Skeletal muscle satellite cell (primary cell): ENCODE measurements around the gene TREML4. TPM values are rescaled to one million over a fixed set of nuclear protein-coding genes. Genes with fewer than 3 reads are reported as not detected.
"Not testable (repeated sequence)": the region's sequence is repeated elsewhere in the genome, so short reads cannot be mapped to it uniquely, and the experiment has no call there.

Source experiments
- H3K27me3 ChIP-seq: 2 replicates; pipeline ENCODE4 v1.7.0; 2013; ENCODE audit warnings: low read length; ENCODE audit not compliant: control insufficient read depth, insufficient read depth
- H3K36me3 ChIP-seq: 2 replicates; pipeline ENCODE4 v1.7.0; 2013; ENCODE audit warnings: mild to moderate bottlenecking, control low read depth, low read length; ENCODE audit not compliant: insufficient read depth
- H3K4me1 ChIP-seq: 2 replicates; pipeline ENCODE4 v1.7.0; 2013; ENCODE audit warnings: low read length; ENCODE audit not compliant: control insufficient read depth, insufficient read depth
- H3K4me2 ChIP-seq: 2 replicates; pipeline ENCODE4 v1.7.0; 2013; ENCODE audit warnings: mild to moderate bottlenecking, low read length
- H3K4me3 ChIP-seq: 2 replicates; pipeline ENCODE4 v1.7.0; 2013; ENCODE audit warnings: low read length
- H3K9ac ChIP-seq: 2 replicates; pipeline ENCODE4 v1.7.0; 2013; ENCODE audit warnings: mild to moderate bottlenecking, low read depth, low read length, moderate library complexity
- H3K9me3 ChIP-seq: replicated peaks from 2 replicates; pipeline ENCODE4 v1.7.0; 2013; ENCODE audit warnings: mild to moderate bottlenecking, control low read depth, low read length
- total RNA-seq: library from RNA; depleted of rRNA; stranded (reverse); fragments of >200 nt; gene quantifications from 2 replicates; pipeline ENCODE4 v1.2.3, GENCODE V29; 2012; rRNA removed

Gene TREML4, protein sequence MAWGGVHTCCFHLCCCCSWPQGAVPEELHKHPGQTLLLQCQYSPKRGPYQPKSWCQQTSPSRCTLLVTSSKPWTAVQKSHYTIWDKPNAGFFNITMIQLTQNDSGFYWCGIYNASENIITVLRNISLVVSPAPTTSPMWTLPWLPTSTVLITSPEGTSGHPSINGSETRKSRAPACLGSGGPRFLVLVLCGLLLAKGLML
- not detected in 2 replicates for total RNA-seq

DNA sequence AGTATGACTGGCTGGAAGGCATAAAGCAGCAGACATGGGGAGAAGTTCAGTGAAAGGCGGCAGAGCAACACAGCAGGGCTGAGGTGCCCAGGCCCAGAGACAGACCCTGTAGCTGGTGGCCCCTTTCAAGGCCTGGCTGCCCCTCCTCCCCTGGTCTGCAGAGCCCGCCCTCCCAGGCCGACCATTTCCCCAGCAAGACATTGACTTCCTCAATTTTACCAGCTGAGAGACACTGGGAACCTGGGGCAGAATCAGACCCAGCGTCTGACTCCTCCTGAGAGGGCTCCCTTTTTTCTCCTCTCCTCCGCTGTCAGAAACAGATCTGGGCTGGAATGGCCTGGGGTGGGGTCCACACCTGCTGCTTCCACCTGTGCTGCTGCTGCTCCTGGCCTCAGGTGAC lies at the start of gene TREML4:
Gene TREML4, plus strand, starts transcription at position 254 of the 400 bp plus-strand sequence. Its CDS starts 79 bp downstream, at position 333.
- Histone ChIP-seq H3K36me3 (no peaks in the 10 kb centered on the region), H3K4me1 (no peaks in the 10 kb centered on the region), H3K4me3 (no peak within 1 kb of the TSS), H3K9ac (no peak within 1 kb of the TSS), H3K4me2 (no peak within 1 kb of the TSS), H3K27me3 (no peaks in the 10 kb centered on the region), H3K9me3 (no peaks in the 10 kb centered on the region)

DNA sequence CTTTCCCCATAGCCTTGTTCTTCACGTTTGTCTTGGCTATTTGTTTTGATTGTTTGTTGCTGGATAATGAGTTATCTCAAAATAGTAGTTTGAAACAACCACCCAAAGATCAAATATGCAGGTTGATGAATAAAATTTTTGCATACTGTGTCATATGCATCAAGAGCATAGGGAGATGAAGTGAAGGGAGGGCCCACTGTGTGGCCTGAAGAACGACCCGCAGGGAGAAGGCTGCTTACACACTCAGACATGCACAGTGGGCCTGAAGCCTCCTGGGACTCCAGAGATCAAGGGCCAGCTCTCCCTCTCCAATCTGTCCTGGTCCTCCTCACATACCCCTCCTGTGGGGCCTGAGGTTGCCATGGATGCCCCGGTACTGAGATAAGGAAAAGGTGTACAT lies 49.0 kb upstream of the TREML4 start:
- Histone ChIP-seq H3K9ac (no peak overlapping the region), H3K27me3 (peaks cover 19% of the 10 kb centered on the region), H3K9me3 (no peaks in the 10 kb centered on the region), H3K4me3 (no peak overlapping the region), H3K36me3 (no peaks in the 10 kb centered on the region), H3K4me2 (no peak overlapping the region), H3K4me1 (no peaks in the 10 kb centered on the region)

DNA sequence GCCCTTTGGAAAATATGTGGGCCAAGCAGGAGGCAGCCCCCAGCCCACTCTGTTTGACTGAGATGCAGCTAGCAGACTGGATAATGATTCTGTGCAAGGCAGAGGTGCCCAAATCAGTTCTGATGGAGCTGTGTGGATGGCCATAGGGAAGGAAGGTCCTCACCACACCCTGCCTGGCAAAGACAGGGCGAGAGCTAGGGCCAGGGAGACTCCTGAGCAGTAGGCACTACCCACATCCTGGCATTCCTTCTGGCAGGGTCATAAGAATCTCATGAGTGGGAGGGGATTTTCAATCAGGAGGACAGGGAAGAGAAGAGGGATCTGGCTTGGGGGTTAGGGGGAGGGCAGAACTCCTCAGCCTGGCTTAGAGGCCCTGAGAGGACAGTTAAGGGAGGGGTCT lies 46.6 kb upstream of the TREML4 start:
- H3K9ac ChIP-seq = no peak overlapping the region
- no peaks in the 10 kb centered on the region for H3K4me1 ChIP-seq
- no peaks in the 10 kb centered on the region for H3K36me3 ChIP-seq
- no peak overlapping the region for H3K4me3 ChIP-seq
- no peak overlapping the region for H3K4me2 ChIP-seq
- peaks cover 14% of the 10 kb centered on the region for H3K27me3 ChIP-seq
- no peaks in the 10 kb centered on the region for H3K9me3 ChIP-seq

DNA sequence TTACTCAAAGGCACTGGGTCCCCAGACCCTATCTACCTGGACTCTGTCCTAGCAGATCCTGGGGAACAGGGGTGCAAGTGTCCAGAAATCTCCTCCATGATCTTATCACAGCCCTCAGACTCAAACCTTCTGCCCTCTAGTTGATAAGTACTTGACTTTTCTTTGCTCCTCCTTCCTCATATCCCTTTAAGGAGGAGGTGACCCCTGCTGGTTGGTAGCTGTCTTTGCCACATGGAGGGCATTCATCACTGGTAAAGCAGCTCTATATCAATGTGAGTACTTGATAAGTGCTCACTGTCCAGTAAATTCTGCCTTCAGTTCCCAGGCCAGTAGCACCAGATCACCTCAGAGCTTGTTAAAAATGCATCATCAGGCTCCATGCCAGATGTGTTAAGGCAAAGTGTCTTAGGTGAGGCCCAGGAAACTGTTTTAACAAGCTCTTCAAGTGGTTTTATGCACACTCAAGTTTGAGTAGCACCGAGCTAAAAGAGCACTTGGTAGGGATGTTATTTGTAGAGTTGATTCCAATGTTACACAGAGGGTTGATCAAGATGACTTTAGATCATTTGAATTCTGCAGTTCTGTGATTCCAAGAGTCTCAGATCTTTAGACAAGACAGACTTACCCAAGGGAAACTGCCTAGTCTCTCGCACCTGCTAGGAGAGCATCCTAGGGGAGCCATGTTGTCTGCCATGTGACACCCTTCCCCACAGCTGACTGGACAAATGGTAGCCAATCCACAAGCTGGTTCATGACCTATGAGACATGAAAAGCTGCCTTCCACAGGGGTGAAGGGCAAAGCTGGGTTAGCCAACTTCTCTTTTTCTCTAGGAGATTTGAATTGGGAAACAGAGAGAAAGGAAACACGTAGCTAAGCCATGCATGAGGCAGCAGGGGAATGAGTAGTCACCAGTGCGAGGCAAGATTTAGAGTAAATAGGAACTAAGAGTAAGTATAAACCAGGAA lies 45.8 kb upstream of the TREML4 start:
- H3K4me1 ChIP-seq = no peaks in the 10 kb centered on the region
- H3K4me2 ChIP-seq = no peak overlapping the region
- no peak overlapping the region for H3K4me3 ChIP-seq
- H3K9ac ChIP-seq = no peak overlapping the region
- H3K27me3 ChIP-seq = peaks cover 12% of the 10 kb centered on the region
- H3K36me3 ChIP-seq = no peaks in the 10 kb centered on the region
- H3K9me3 ChIP-seq = no peaks in the 10 kb centered on the region

DNA sequence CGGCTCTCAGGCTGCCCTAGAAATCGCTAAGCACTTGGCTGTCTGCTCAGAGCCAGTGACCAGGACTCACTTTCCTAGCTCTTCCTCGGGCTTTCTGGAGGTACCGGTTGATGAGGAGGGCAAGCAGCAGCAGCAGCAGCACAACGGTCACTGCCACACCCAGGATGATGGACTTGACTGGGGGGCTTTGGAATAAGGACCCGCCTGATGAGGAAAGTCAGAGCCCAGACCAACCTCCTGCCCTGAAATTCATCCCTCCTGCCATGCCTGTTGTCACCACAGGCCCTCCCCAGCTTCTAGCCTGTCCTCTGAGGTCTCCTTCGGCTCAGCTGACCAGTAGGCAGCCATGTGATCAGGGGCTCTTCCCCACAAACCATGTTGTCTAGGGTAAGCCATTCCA lies 43.4 kb upstream of the TREML4 start:
- no peaks in the 10 kb centered on the region for H3K9me3 ChIP-seq
- no peak overlapping the region for H3K4me3 ChIP-seq
- H3K4me1 ChIP-seq = no peaks in the 10 kb centered on the region
- H3K27me3 ChIP-seq = peaks cover 12% of the 10 kb centered on the region
- no peak overlapping the region for H3K4me2 ChIP-seq
- no peaks in the 10 kb centered on the region for H3K36me3 ChIP-seq
- H3K9ac ChIP-seq = no peak overlapping the region

DNA sequence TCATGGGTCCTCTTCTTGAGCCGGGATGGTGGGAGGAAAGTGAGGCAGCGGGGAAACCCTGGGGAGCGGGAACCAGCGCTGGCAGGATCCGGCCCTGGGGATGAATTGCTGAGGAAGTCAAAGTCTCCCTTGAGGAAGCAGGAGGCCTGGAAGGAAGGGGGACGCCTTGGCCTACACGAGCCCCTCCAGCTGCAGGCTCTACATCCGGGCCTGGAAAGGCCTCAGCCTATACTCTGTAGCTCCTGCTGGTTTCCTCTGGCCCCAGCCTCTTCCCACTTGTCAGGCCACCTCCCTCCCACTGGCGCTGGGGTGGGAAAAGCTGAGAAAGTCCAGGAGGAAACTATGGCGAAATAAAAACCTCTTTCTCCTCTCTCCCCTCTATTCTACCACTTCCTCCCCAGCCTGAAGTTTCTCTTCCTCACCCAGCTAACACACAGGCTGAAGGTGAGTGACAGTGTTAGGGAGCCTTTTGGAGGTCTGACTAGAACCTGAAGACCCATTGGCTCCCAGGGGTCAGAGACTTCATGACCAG lies 42.1 kb upstream of the TREML4 start:
- Histone ChIP-seq H3K9me3 (no peaks in the 10 kb centered on the region), H3K4me3 (no peak overlapping the region), H3K36me3 (no peaks in the 10 kb centered on the region), H3K9ac (no peak overlapping the region), H3K27me3 (peaks cover 12% of the 10 kb centered on the region), H3K4me2 (no peak overlapping the region), H3K4me1 (no peaks in the 10 kb centered on the region)

DNA sequence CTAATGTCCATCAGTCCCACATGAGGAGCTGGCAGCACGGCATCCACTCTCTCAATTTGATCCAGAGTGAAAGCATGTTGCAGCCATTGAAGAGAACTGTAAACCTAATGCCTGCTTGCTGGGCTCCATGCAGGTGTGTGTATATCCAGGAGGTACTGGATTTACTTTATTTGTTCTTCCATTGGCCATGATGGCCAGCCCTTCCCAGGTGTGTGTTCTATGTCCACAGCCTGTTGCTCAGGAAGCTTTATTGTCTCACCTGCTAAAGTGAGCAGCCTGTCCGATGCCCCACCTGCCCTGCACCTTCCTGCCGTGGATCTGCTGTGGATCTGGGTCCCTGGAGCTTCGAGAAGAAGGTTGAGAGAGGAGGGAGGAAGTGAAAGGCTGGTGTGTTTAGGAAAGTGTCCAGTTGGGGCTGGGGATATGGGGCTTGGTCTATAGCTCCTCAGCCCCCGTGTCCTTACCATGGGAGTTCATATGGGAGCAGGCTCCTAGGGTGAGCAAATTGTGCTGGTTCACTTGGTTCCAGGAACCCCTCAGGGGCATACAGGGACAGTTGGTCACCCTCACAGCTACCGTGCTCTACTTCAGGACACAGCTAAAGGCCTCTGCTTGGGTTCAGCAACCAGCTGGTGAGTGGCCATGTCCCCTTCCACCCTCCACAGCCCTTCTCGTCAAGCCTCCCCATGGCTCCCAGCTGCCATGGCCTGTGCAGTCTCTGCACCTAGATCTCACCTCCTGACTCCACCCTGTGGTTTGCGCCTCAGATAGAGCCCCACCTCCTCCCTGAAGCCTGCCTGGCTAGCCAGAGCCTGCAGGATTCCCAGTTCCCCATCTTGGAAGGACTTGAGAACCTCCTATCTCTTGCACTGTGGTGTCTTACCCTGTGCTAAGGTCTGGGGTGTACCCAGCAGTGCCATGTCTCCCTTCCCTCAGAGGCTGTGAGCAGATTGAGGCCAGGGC lies 39.9 kb upstream of the TREML4 start:
- H3K9me3 ChIP-seq = no peaks in the 10 kb centered on the region
- H3K36me3 ChIP-seq = no peaks in the 10 kb centered on the region
- no peak overlapping the region for H3K4me2 ChIP-seq
- peaks cover 9% of the 10 kb centered on the region for H3K27me3 ChIP-seq
- H3K9ac ChIP-seq = no peak overlapping the region
- no peak overlapping the region for H3K4me3 ChIP-seq
- no peaks in the 10 kb centered on the region for H3K4me1 ChIP-seq

DNA sequence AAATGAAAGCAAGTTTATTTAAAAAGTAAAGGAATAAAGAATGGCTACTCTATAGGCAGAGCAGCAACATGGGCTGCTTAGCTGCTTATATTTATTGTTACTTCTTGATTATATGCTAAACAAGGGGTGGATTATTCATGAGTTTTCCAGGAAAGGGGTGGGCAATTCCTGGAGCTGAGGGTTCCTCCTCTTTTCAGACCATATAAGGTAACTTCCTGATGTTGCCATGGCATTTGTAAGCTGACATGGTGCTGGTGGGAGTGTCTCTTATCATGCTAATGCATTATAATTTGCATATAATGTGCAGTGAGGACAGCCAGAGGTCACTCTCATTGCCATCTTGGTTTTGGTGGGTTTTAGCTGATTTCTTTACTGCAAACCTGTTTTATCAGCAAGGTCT lies 39.1 kb upstream of the TREML4 start:
- H3K9ac ChIP-seq, H3K36me3 ChIP-seq, H3K4me1 ChIP-seq, H3K9me3 ChIP-seq, H3K4me3 ChIP-seq, H3K27me3 ChIP-seq, H3K4me2 ChIP-seq: not testable (repeated sequence)

DNA sequence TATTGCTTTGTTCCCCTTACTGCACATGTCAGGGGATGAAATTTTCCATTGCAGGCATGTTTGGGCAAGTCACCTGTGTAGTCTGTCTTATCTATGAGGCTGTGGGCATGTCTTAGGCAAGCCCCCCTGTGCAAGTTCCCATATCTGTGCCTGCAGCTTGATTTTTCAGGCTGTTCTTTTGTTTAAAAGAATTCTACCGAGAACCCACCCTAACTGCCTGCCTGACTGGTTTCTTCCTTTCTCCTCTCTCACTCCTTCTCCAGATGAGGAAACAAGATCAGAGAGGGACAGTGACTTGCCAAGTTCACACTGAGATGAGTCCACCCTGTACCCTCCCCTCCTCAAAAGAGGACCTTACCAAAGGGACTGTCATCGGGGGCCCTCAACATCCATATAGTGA lies 38.2 kb upstream of the TREML4 start:
- H3K9ac ChIP-seq = no peak overlapping the region
- H3K9me3 ChIP-seq = no peaks in the 10 kb centered on the region
- H3K27me3 ChIP-seq = peaks cover 12% of the 10 kb centered on the region
- H3K36me3 ChIP-seq = no peaks in the 10 kb centered on the region
- H3K4me2 ChIP-seq = no peak overlapping the region
- no peaks in the 10 kb centered on the region for H3K4me1 ChIP-seq
- H3K4me3 ChIP-seq = no peak overlapping the region

DNA sequence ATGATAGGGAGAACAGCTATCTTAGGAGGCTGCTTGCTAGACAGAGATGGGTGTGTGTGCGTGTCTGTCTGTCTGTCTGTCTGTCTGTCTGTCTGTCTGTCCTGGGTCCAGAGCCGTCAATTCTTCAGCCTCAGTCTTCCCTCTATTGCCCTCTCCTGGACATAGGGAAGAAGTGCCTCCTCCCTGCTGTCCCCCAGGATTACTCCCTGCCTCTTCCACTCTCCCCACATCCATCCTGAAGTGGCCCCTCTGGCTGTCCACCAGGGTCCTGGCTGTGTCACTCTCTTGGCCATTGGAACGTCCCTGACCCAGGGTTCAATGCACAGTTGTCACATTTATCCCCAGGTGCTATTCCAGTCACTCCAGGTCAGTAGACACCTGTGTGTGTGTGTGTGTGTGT lies 37.4 kb upstream of the TREML4 start:
- no peaks in the 10 kb centered on the region for H3K4me1 ChIP-seq
- H3K9me3 ChIP-seq = no peaks in the 10 kb centered on the region
- no peak overlapping the region for H3K4me3 ChIP-seq
- no peaks in the 10 kb centered on the region for H3K36me3 ChIP-seq
- no peak overlapping the region for H3K9ac ChIP-seq
- H3K4me2 ChIP-seq = no peak overlapping the region
- H3K27me3 ChIP-seq = peaks cover 19% of the 10 kb centered on the region

GRCh38 chr6:41191569-41191968 lies 36.6 kb upstream of the TREML4 start:
- Histone ChIP-seq H3K9me3 (no peaks in the 10 kb centered on the region), H3K9ac (no peak overlapping the region), H3K27me3 (peaks cover 21% of the 10 kb centered on the region), H3K4me3 (no peak overlapping the region), H3K36me3 (no peaks in the 10 kb centered on the region), H3K4me2 (no peak overlapping the region), H3K4me1 (no peaks in the 10 kb centered on the region)
